HG03354 (cell line): ENCODE measurements around the gene DNAH8.

Experiments used
- ATAC-seq: cut with Tn5 transposase; IDR thresholded peaks from one replicate; pipeline ENCODE4 v1.9.1; 2021; ENCODE audit warnings: mild to moderate bottlenecking; ENCODE audit not compliant: unreplicated experiment, poor library complexity, severe bottlenecking

The DNAH8 gene

DNA sequence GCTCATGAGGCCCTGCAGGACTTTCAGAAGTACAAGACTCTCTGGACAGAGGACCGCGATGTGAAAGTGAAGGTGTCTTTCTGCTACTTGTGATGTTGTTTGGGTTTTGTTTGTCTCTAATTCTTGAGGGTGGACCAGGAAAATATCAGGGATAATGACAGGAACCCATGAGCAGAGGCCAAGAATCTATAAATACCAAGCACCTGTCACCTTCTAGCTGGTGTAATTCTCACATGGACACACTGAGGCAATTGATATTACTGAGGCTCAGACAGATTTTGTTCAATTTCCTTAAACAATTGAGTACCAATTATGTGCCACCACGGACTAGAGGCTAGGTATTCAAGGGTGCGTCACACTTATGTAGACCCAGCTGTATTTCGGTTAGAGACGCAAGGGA is 107.9 kb downstream of the DNAH8 start:
- no peak for ATAC-seq

DNA sequence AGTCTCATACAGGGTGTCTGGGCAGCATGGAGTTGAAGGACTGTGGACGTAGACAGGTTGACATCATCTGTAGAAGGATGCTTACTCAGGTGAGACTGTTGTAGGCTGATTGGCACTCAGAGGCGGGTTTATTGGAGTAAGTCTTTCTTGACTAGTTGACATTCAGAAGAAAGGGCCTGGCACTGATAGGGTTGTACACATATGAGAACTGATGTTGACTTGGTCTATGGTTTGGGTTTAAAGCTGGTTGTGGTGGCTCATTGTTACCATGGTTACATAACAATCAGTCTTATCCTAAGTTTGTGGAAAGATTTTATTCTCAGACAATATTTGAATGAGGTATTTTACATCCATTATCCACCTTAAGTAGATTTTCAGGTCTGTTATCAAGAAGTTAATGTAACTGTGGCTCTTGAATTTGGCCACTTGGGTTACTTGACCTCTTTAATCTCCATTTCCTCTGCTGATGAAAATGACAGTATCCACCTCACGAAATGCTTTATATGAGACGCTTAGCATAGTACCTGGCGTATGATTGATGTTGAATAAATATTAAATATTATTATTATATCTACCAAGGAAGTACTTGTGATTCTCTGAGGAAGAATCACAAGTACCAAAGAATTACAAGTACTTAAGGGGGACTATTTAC is 109.3 kb downstream of the DNAH8 start:
- no peak for ATAC-seq

DNA sequence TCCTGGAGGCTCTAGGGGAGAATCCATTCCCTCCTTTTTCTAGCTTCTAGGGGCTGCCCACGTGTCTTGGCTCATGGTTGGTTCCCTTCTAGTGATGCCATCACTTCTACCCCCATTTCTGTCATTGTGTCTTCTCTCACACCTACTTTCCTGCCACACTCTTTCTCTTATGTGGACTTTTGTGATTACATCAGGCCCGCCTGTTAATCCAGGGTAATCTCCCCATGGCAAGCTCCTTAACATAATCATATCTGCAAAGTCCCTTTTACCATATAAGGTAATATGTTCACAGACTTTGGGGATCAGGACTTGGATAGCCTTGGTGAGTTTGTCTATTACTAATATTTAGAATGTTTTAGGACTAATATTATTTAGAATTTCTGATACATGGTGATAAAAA is 111.9 kb downstream of the DNAH8 start:
- ATAC-seq: no peak

DNA sequence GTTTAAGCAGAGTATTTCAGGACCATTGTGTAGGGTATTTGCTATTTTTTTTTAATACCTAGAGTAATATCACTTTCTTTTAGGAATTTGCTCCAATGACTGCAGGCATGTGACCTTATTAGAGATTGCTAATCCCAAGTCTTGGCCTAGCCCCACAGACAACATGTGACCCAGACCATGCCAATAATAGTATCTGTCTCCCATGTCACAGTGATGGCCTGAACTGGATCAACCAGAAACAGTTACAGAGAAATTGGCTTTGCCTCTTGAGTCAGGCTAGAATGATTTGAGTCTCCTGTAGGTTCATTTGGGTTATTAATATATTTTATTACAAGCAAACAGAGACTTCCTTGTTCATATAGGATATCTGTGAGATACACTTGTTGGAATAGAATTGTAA is 116.8 kb downstream of the DNAH8 start:
- no peak for ATAC-seq

DNA sequence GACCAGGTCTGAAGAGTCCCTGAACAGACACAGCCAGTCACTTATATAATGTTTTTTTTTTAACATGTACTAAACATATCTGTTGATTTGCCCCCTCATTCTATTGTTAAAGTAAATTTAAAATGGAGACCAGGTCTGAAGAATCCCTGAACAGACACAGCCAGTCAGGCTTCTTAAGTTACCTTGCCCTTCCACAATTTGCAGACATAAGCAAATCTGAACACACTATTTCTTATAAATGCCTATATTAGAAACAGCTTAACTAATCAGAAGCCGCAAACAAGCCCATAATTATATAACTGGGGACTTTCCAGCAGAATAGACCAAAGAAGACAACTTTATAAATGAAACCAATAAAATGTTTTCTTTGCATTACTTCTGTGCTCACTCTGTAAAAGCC is 118.2 kb downstream of the DNAH8 start:
- no peak for ATAC-seq

DNA sequence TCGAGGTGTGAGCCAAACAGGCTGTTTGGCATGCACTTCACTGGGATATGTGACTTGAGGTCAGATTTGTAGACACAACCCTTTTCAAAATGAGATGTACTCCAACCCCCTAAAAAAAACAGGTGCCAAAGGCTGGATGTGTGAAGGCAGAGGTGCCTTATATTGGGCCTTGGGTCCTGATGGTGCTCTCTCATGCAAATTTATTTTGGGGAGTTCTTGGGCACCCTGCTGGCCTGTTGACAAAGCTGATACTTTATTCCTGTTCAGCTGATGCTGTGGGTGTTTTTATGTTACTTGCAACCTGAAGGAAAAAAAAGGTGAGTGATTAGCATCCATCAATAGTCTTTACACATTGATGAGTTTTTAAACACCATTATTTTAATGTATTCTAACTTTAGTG is 121.5 kb downstream of the DNAH8 start:
- no peak for ATAC-seq

DNA sequence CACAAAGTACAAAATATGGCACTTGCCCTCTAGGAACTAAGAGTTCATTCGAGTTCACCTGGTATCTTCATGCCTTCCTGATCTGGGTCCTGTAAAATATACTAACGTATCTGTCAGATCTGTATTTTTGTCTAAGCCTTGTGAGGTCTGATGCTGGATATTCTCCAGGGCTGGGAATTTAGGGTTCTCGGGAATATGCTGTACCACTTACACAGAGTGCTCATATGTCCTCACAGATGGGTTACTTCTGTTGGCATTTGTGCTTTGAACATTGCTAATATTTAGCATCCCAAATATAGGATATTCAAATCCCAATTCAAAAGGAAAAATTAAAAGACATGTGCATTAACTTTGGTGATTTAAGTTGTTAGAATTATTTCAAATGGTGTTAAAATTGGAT is 122.0 kb downstream of the DNAH8 start:
- ATAC-seq: no peak

DNA sequence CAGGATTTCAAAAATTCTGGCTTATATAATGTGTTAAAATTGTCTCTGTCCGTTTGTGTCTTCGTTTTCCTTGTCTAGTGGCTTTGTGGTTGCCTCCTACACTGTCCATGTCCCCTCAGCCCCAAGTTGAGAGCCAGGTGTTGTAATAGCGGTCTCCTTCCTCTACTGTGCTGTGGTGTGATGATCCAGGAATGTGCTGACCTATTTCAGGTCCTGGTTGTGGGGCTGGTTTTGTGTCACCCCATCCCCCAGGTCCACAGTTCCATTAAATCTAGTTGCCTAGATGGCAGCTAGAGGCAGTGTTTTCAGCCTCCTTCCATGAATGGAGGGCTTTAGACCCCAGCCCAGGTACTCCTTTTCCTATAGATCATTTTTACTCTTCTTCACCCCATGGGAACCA is 128.7 kb downstream of the DNAH8 start:
- no peak for ATAC-seq

DNA sequence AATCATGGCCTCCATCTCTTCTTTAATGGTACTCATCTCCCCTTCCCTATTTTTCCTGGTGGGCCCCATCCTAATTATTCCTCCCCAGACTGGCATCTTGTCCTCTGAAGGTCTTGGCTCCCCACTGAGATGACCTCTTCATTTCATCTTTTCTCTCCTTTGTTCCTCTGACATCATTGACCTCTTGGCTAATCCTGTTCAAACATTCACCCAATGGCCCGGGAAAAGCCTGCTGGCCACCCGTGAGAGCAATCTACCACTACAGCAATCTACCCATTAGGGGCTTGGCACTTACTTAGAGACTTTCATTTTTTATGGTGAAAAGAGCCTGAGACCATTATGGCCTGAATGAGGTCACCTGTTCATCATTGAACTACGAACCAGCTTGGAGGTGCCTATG is 130.8 kb downstream of the DNAH8 start:
- no peak for ATAC-seq

DNA sequence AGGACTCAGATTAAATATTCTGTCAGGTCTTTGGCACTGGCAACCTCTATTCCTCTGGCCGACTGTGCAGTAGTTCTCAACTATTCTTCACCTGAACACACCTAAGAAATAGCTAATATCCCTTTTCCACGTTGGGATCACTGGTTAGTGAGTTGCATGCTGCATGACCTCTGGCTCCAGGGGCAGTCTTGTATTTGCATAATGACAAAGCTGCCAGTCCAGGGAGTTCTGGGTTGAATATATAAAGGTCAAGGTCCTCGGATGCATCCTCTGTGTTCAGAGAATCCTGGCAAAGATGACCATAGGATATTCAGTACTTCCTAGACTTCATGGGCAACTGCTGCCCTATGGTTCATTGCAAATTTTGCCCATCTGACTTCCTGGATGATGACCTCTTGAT is 131.2 kb downstream of the DNAH8 start:
- ATAC-seq: no peak

DNA sequence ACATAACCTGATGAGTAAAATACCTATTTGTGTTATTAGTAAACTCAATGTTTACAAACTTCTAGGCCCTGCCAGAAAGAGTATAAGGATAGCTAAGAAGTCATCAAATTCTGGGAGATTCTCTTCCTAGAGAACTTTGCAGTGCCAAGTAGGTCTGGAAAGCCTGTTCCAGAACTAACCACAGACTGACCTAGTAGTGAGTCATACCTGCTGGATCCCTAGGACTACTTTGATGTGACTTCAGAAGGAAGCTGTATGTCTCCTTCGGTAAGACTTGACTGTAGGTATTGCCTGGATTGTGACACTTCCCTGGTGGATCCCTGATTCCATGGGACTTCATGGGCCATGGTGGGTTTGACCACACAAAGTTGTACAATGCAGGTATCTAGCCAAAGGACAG is 131.7 kb downstream of the DNAH8 start:
- ATAC-seq: no peak

DNA sequence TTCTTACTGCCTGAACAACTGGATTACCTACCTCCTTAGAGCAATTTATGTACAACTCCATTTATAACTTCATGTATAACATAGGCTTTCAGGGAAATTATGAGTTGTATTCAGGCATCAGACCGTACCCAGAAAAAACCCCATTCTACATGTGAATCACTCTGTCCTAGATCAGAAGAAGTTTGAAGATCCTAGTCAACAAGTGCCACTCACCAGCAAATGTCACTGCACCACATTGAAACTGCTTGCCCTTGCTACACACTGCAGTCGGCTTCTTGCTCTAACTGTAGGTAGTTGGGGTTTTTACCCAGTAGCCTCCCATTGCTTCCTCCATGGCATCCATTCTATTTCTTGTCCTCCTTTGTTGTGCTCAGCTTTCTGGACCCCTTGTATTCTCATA is 132.4 kb downstream of the DNAH8 start:
- ATAC-seq: no peak

DNA sequence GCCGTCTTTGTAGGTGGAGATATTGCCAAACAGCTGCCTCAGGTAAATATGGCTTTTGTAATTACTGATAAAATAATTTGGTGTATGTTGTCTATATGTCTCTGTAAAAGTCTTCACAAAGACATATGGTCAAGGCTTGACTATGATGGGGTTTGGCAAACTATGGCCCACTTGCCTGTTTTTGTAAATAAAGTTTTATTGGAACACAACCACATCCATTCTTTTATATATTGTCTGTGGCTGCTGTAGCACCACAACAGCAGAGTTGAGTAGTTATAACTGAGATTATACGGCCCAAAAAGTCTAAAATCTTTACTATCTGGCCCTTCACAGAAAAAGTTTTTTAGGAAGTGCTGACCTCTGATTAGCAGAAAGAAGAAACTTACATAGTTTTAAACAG is 133.6 kb downstream of the DNAH8 start:
- ATAC-seq: no peak

DNA sequence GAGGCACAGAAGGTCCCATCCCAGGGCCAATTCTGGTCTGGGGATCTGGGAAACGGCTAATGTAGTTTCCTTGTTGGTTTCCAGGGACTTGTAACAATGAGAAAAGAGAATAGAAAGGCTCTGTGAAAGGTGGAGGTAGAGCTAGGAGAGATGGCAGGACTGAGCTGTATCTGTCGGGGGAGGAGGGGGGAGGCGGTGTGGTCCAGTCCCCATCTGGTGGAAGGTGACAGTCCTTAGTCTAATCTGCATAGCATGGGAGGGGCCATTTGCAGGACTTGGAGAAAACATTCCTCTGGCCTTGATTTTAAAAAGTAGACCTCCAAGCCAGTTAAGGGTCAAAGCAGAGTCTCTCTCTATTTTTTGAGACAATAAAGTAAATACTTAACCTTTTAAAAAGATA is 137.1 kb downstream of the DNAH8 start:
- no peak for ATAC-seq

DNA sequence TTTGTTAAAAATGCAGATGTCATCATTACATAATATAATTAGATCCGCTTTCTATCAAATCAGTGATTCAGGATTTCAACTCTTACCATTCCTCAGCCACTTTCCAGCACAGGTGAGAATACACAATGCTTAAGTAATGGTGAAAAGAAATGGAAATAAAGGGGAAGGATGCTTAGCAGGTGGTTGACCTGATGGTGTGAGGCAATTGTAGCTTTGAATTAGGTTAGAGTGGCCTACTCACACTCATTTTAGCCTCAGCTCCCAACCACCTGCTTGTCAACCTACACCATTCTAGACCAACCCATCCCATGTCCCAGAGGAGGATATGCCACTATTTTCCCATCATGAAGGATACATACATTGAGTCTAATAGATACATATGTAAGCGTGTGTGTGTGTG is 138.1 kb downstream of the DNAH8 start:
- no peak for ATAC-seq

DNA sequence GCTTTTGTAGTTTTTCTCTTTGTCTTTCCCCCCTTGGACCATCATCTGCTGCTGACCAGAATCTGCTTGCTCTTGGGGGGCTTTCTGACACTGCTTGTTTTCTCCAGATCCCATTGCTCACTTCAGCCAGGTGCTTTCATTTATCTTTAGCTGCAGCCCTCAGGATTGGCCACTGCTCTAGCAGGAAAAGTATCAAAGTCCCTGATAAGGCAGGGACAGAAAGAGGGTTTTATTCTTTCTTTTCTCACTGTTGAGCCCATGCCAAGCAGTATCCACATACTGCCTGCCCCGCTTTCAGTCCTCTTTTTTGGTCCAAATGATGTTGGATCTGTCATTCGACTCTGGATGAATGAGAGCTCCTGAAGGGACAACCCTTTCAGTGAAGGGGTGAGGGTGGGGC is 141.4 kb downstream of the DNAH8 start:
- ATAC-seq: no peak

DNA sequence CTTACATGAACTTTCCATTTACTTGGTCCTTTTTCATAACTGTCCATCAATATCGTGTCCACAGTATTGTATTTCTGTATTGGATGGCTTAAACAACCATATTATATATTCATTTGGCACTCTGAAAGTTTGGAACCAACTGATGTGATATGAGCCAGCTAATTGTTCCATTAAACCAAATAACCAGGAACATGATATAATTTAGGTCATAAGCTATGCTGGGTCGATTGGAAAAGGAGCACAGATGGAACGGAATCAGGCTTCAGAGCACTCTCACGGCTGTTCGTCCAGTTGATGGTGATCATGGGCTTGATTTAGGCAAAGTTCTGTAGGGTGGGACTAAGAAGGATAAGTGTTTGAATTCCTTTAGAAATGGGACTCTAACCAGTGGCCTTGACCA is 142.7 kb downstream of the DNAH8 start:
- no peak for ATAC-seq

DNA sequence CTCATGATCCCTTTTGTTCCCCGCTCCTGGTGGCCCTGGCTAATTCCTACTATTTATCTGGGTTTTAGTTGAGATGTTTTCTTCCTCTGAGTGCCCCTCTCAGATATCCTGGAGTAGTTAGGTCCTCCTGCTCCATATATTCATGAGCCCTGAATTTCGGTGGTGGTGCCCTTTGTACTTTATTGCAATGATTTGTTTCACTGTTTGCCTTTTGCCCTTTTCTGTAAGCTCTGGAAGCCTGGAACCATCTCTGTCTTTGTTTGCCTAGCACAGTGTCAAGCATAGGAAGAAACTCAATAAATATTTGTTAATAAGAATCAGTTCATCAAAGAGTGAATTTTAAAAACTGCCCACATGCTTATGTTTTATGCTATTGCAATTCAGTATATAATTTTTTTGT is 144.9 kb downstream of the DNAH8 start:
- no peak for ATAC-seq

DNA sequence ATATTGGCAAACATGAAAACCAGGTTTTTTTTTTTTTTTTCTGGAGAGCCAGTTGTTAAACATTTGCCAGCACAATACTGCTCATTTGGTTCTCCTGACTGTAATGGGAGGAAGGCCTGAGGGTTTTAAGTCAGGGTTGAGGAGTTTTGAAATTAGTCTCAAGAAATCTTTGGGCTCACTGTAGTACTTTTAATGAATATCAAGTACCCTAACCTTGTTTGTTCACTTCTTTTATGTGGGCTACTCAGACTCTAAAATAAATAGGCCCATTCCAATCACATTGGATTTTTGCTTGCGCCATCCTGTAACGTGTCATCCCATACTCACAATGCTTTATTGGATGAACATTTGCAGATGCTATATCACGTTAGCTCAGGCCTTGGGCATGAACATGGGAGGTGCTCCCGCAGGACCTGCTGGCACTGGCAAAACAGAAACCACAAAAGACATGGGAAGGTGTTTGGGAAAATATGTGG is 146.9 kb downstream of the DNAH8 start:
- ATAC-seq: no peak

DNA sequence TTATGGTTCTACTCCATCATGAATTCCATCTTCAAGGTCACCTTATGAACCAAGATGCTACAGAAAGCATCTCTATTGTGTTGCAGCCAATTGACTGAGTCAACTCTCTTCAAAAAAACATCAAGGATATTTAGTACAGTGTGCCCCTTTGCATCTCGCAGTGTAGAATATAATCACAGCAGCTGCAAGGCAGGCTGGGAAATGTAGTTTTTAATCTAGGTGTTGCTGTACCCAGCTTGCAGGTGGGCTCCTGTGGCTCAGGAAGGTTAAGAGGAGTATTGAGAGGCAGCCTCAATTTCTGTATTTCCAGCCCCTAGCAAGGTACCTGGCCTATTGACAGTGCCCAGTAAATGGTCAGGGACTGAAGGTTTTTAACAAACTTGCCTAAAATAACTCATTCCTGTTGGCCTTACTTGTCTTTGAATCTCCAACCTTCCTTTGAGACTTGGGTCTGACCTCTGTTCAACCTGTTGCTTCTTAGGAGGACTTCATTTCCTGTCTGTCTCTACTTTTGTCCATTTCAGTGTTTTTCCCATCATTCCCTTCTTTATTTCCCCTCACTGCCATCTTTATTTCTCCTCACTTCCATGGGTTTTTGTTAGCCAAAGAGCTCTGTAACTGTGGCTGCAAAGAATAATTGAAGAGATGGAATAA is 150.5 kb downstream of the DNAH8 start:
- ATAC-seq: no peak

DNA sequence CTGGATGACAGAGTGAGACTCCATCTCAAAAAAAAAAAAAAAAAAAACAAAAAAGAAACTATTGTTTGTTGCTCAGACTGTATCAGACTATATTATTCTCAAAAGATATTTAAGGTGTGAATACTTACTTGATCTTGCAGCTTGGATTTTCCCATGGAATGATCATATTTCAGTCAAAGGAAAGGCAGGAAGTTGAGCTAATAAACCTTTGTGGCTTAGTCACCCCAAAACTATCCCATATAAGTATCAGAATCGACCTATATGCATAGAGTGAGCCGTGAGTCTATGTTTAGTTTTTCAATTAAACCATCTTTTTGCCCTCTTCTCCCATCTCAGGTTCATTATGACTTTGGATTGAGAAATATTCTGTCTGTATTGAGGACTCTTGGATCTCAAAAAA is 152.6 kb downstream of the DNAH8 start:
- ATAC-seq: no peak
